H1 (cell line): Measurements from ENCODE around the gene CIBAR2. TPM values are rescaled to one million over a fixed set of nuclear protein-coding genes. Genes with fewer than 3 reads are reported as not detected.

Experiments used
- CTCF ChIA-PET: fragments of 300-600 bp; sonication (Branson Sonifier 250); formaldehyde crosslinking; loops from one replicate; lab custom pipeline; 2021; ENCODE audit not compliant: partially characterized antibody; lab: Charles Lee
- POLR2A ChIA-PET: fragments of 300-600 bp; sonication (Branson Sonifier 250); formaldehyde crosslinking; loops from one replicate; lab custom pipeline; 2021; ENCODE audit warnings: inconsistent platforms; ENCODE audit not compliant: partially characterized antibody; lab: Charles Lee
- DNase-seq, 2 experiments: peaks; one replicate each; pipeline versions ENCODE4 v3.0.0 to v3.0.0-alpha.2; 2010 to 2022; ENCODE audit warnings: low spot score in 2 of 2, low read depth in 1 of 2, mixed read lengths in 1 of 2
- FAIRE-seq: peaks from 2 replicates; lab custom pipeline; 2011; peaks lifted over from hg19 to GRCh38; lab: Jason Lieb, UNC
- H2AFZ ChIP-seq: 2 replicates; pipeline ENCODE4 v1.8.1; 2012; ENCODE audit warnings: low read length, inconsistent platforms
- H2AK5ac ChIP-seq: 2 replicates; pipeline ENCODE4 v1.6.1; 2013; ENCODE audit warnings: low read depth, low read length
- H2BK120ac ChIP-seq: replicated peaks from 2 replicates; pipeline ENCODE3; 2013; ENCODE audit warnings: low read depth, low read length, inconsistent platforms
- H2BK12ac ChIP-seq: 2 replicates; pipeline ENCODE4 v1.6.1; 2013; ENCODE audit warnings: low read depth, low read length
- H2BK15ac ChIP-seq: 2 replicates; pipeline ENCODE4 v1.6.1; 2013; ENCODE audit warnings: low read length
- H2BK20ac ChIP-seq: 2 replicates; pipeline ENCODE4 v1.6.1; 2013; ENCODE audit warnings: low read length
- H2BK5ac ChIP-seq: 2 replicates; pipeline ENCODE4 v1.6.1; 2013; ENCODE audit warnings: low read depth, low read length
- H3K14ac ChIP-seq: 2 replicates; pipeline ENCODE4 v1.6.1; 2013; ENCODE audit warnings: inconsistent platforms; ENCODE audit not compliant: insufficient read length
- H3K18ac ChIP-seq: 2 replicates; pipeline ENCODE4 v1.6.1; 2013; ENCODE audit warnings: low read length; ENCODE audit errors: extremely low read depth
- H3K23ac ChIP-seq: 2 replicates; pipeline ENCODE4 v1.6.1; 2013; ENCODE audit warnings: inconsistent platforms; ENCODE audit not compliant: insufficient read length
- H3K23me2 ChIP-seq: 2 replicates; pipeline ENCODE4 v1.6.1; 2013; ENCODE audit warnings: low read depth, low read length
- H3K27ac ChIP-seq: 2 replicates; pipeline ENCODE4 v1.6.1; 2011; ENCODE audit warnings: low read depth, low read length, inconsistent platforms
- H3K27me3 ChIP-seq, 4 experiments: replicated peaks in 1 of 4; 1 replicate in 1 of 4; 2 replicates in 3 of 4; pipeline versions ENCODE4 v1.6.1 to v1.8.1; 2011 to 2013; ENCODE audit warnings: low read length in 3 of 4, mild to moderate bottlenecking in 3 of 4, inconsistent platforms in 2 of 4, mixed read lengths in 2 of 4, moderate library complexity in 1 of 4; ENCODE audit not compliant: control insufficient read depth in 3 of 4, insufficient read depth in 3 of 4; ENCODE audit errors: extremely low read depth in 1 of 4
- H3K36me3 ChIP-seq, 4 experiments: 2 replicates each; pipeline versions ENCODE4 v1.6.1 to v1.8.1; 2011 to 2013; ENCODE audit warnings: mild to moderate bottlenecking in 4 of 4, low read length in 3 of 4, moderate library complexity in 2 of 4, control low read depth in 1 of 4, inconsistent platforms in 1 of 4; ENCODE audit not compliant: insufficient read depth in 4 of 4, control insufficient read depth in 2 of 4
- H3K4ac ChIP-seq: replicated peaks from 2 replicates; pipeline ENCODE3; 2013; ENCODE audit warnings: low read length, low read depth, mixed read lengths, inconsistent platforms; ENCODE audit not compliant: insufficient read length
- H3K4me1 ChIP-seq, 4 experiments: replicated peaks in 1 of 4; 1 replicate in 1 of 4; 2 replicates in 3 of 4; pipeline versions ENCODE4 v1.6.1 to v1.8.1; 2011 to 2013; ENCODE audit warnings: low read length in 3 of 4, inconsistent platforms in 2 of 4, mixed read lengths in 1 of 4; ENCODE audit not compliant: insufficient read depth in 4 of 4, control insufficient read depth in 3 of 4
- H3K4me2 ChIP-seq, 2 experiments: 2 replicates each; pipeline versions ENCODE4 v1.6.1 to v1.8.1; 2011 to 2013; ENCODE audit warnings: low read depth in 2 of 2, low read length in 2 of 2, control low read depth in 1 of 2, inconsistent platforms in 1 of 2, mild to moderate bottlenecking in 1 of 2; ENCODE audit not compliant: insufficient read depth in 1 of 2
- H3K4me3 ChIP-seq, 4 experiments: fragments of 200-600, 300-600 bp in 1 of 4; sonication (generic), shearing (Covaris generic), sonication (Bioruptor Twin) in 1 of 4; 2 replicates each; pipeline versions ENCODE4 v1.5.1 to v1.8.1; 2011 to 2016; ENCODE audit warnings: low read length in 4 of 4, low read depth in 3 of 4, control low read depth in 2 of 4, inconsistent platforms in 2 of 4, mild to moderate bottlenecking in 2 of 4, mixed read lengths in 1 of 4, moderate library complexity in 1 of 4; ENCODE audit not compliant: insufficient read depth in 2 of 4; ENCODE audit errors: extremely low read depth in 1 of 4
- H3K56ac ChIP-seq: replicated peaks from 2 replicates; pipeline ENCODE3; 2013; ENCODE audit warnings: low read depth, mild to moderate bottlenecking, mixed read lengths, low read length, inconsistent platforms; ENCODE audit not compliant: insufficient read length
- H3K79me1 ChIP-seq: 2 replicates; pipeline ENCODE4 v1.6.1; 2013; ENCODE audit warnings: low read depth, low read length, control low read depth
- H3K79me2 ChIP-seq, 2 experiments: 2 replicates each; pipeline versions ENCODE4 v1.6.1 to v1.8.1; 2012 to 2013; ENCODE audit warnings: low read length in 2 of 2, mild to moderate bottlenecking in 2 of 2, inconsistent platforms in 1 of 2; ENCODE audit not compliant: insufficient read depth in 2 of 2, control insufficient read depth in 1 of 2
- H3K9ac ChIP-seq, 4 experiments: replicated peaks in 1 of 4; 1 replicate in 1 of 4; 2 replicates in 3 of 4; pipeline versions ENCODE4 v1.6.1 to v1.8.1; 2011 to 2013; ENCODE audit warnings: low read depth in 3 of 4, low read length in 3 of 4, control low read depth in 2 of 4, mild to moderate bottlenecking in 2 of 4, moderate library complexity in 2 of 4, inconsistent platforms in 1 of 4; ENCODE audit errors: extremely low read depth in 1 of 4
- H3K9me3 ChIP-seq, 2 experiments: 2 replicates each; pipeline versions ENCODE4 v1.6.1 to v1.8.1; 2012 to 2013; ENCODE audit warnings: mild to moderate bottlenecking in 2 of 2, moderate library complexity in 2 of 2, control low read depth in 1 of 2, inconsistent platforms in 1 of 2, low read depth in 1 of 2, low read length in 1 of 2, mixed read lengths in 1 of 2; ENCODE audit not compliant: insufficient read depth in 2 of 2
- H4K20me1 ChIP-seq, 2 experiments: replicated peaks in 1 of 2; 2 replicates each; pipeline versions ENCODE3 to v1.8.1; 2011 to 2013; ENCODE audit warnings: inconsistent platforms in 2 of 2, low read length in 2 of 2, mild to moderate bottlenecking in 1 of 2; ENCODE audit not compliant: insufficient read depth in 2 of 2, control insufficient read depth in 1 of 2
- H4K5ac ChIP-seq: 2 replicates; pipeline ENCODE4 v1.6.1; 2013; ENCODE audit warnings: low read length, low read depth, mixed read lengths, inconsistent platforms; ENCODE audit not compliant: insufficient read length
- H4K8ac ChIP-seq: 2 replicates; pipeline ENCODE4 v1.8.0; 2013; ENCODE audit warnings: mild to moderate bottlenecking, moderate library complexity, low read length, inconsistent platforms; ENCODE audit not compliant: insufficient read depth; ENCODE audit errors: extremely low read depth
- H4K91ac ChIP-seq: replicated peaks from 2 replicates; pipeline ENCODE3; 2013; ENCODE audit warnings: low read length, mixed read lengths, inconsistent platforms; ENCODE audit not compliant: insufficient read length
- MAX ChIP-seq: IDR thresholded peaks from 2 replicates; pipeline ENCODE4 v1.6.1; 2012; ENCODE audit warnings: inconsistent platforms
- SUZ12 ChIP-seq: fragments of 200-600 bp; sonication (generic); IDR thresholded peaks from 2 replicates; pipeline ENCODE4 v1.6.1; 2012; ENCODE audit warnings: mild to moderate bottlenecking, inconsistent platforms, low read length, moderate library complexity, mixed read lengths
- TBP ChIP-seq: IDR thresholded peaks from 2 replicates; pipeline ENCODE4 v1.6.1; 2011; ENCODE audit warnings: low read depth, low read length, improper control_type of control experiment
- WGBS, 2 experiments: shearing (Covaris generic) in 1 of 2; methylation state at CpG; one replicate each; pipeline versions ENCODE4 v1.1.6 to v1.1.7; 2013 to 2015; ENCODE audit warnings: low lambda C conversion rate in 2 of 2, mixed read lengths in 2 of 2, inconsistent platforms in 1 of 2, low coverage in 1 of 2, missing lambda C conversion rate in 1 of 2; ENCODE audit not compliant: insufficient replicate concordance in 2 of 2, insufficient coverage in 1 of 2, insufficient read length in 1 of 2; ENCODE audit errors: extremely low coverage in 1 of 2, missing lambda C conversion rate in 1 of 2; 5-methylcytosine and 5-hydroxymethylcytosine counted together
- polyA plus RNA-seq, 7 experiments: library from polyadenylated mRNA; depleted of rRNA in 3 of 7; stranded (reverse) in 5 of 7; unstranded in 2 of 7; fragments of >200 nt in 5 of 7; fragments of 200-250 nt in 2 of 7; gene quantifications; 1 replicate in 5 of 7; 2 replicates in 1 of 7; 4 replicates in 1 of 7; pipeline versions ENCODE4 v1.2.1 to v1.2.3, GENCODE V29; 2011 to 2013; ENCODE audit warnings: missing spikeins in 2 of 7, mixed read lengths in 2 of 7
- total RNA-seq: library from RNA; stranded (reverse); fragmentation: NEBNext Ultra II Directional; extraction: Animal tissue kit (Norgen Biotek cat#: 25700); gene quantifications from 2 replicates; pipeline ENCODE4 v1.2.1, GENCODE V29; 2021
- TF ChIP-seq, protein P1 (sequence below): IDR thresholded peaks from 2 replicates; pipeline ENCODE4 v1.6.1; 2012; ENCODE audit warnings: inconsistent platforms
- TF ChIP-seq, protein P2 (sequence below): IDR thresholded peaks from 2 replicates; pipeline ENCODE4 v1.6.1; 2012; ENCODE audit warnings: low read length, inconsistent platforms

CIBAR2 gene
- total and polyA plus RNA-seq, 2 of the 8 experiments (the other 6 are each of a cell fraction or from before 2014, with no cell fraction given), result 0.18 TPM; not detected in 1

GRCh38 chr16:85082173-85083050 is 29.9 kb downstream of the CIBAR2 start:
- Histone ChIP-seq H2BK15ac (0 out of 2 replicates have a peak overlapping the region, but pooled peaks have one; percentile 31), H4K20me1 (peaks cover 0 to 2% of the 10 kb centered on the region in 2 experiments), H3K79me1 (no peaks in the 10 kb centered on the region), H3K18ac (peak overlapping the region; percentile 57), H3K27me3 (peaks cover 8 to 64% (median 48%) of the 10 kb centered on the region in 4 experiments), H3K79me2 (no peaks in the 10 kb centered on the region), H3K23ac (no peak overlapping the region), H3K14ac (no peak overlapping the region), H4K91ac (peak overlapping the region; percentile 68), H2BK12ac (peak overlapping the region; percentile 41; the same call in 1 of the 2 replicates), H4K8ac (no peak overlapping the region; the same call in 1 of the 2 replicates), H2AFZ (no peak overlapping the region), H2AK5ac (no peak overlapping the region), H2BK120ac (peak overlapping the region; percentile 55), H3K4me2 (peak overlapping the region; percentile 68 to 70), H3K56ac (no peak overlapping the region), H2BK20ac (no peak overlapping the region), H2BK5ac (peak overlapping the region; percentile 10; the same call in 1 of the 2 replicates), H3K4ac (peak overlapping the region; percentile 73), H3K23me2 (peaks cover 7% of the 10 kb centered on the region; the same call in 1 of the 2 replicates), H3K9me3 (no peaks in the 10 kb centered on the region), H3K4me3 (peak overlapping the region in 3 of 4 experiments; percentile 9 to 46 (median 27); a peak in 6 of 8 replicates), H3K36me3 (peaks cover 0 to 3% (median 0%) of the 10 kb centered on the region in 4 experiments; a peak in 1 of 8 replicates), H3K4me1 (peaks cover 12 to 35% (median 25%) of the 10 kb centered on the region in 4 experiments), H3K9ac (no peak overlapping the region; a peak in 1 of 7 replicates), H4K5ac (no peak overlapping the region), H3K27ac (no peak overlapping the region)
- ChIA-PET CTCF (interaction anchor here (1.0 to 4.8 kb wide), 3 partner anchors 26 to 55 kb away, joined by 3 to 37 read pairs (median 4); partner anchors contain the start of gene KIAA0513), POLR2A (no interaction called here)
- DNase-seq (peak in 1 of 2 experiments; percentile 78), FAIRE-seq (no peak)
- 14% methylated on average over 33 of the region's 33 CpGs; no CpG with 5 or more reads in 1 of the 2 experiments for WGBS, 2 experiments
- TF ChIP-seq MAX, result peak; percentile 41; the same call in 1 of the 2 replicates
- TF ChIP-seq, protein P1, sequence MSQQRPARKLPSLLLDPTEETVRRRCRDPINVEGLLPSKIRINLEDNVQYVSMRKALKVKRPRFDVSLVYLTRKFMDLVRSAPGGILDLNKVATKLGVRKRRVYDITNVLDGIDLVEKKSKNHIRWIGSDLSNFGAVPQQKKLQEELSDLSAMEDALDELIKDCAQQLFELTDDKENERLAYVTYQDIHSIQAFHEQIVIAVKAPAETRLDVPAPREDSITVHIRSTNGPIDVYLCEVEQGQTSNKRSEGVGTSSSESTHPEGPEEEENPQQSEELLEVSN, result peak; percentile 39; the same call in 1 of the 2 replicates
- TF ChIP-seq, protein P2, sequence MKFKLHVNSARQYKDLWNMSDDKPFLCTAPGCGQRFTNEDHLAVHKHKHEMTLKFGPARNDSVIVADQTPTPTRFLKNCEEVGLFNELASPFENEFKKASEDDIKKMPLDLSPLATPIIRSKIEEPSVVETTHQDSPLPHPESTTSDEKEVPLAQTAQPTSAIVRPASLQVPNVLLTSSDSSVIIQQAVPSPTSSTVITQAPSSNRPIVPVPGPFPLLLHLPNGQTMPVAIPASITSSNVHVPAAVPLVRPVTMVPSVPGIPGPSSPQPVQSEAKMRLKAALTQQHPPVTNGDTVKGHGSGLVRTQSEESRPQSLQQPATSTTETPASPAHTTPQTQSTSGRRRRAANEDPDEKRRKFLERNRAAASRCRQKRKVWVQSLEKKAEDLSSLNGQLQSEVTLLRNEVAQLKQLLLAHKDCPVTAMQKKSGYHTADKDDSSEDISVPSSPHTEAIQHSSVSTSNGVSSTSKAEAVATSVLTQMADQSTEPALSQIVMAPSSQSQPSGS, result 0 out of 2 replicates have a peak, but pooled peaks have one; percentile 12
- 0 out of 2 replicates have a peak, but pooled peaks have one; percentile 35 for TF ChIP-seq SUZ12
- TF ChIP-seq TBP, result no peak
